ENCODE measurements around the gene TMEM150A.

Gene TMEM150A

GRCh38 chr2:85561280-85562212 lies 41.0 kb downstream of the TMEM150A start, which contains the start of gene GGCX:
GGCX (minus strand) TSS chr2:85561493; CDS start chr2:85561428, 65 bp downstream.
- no peak for TF ChIP-seq CTCF (IDR thresholded peaks at IDR 0.05)

GRCh38 chr2:85560812-85561279 lies 41.7 kb downstream of the TMEM150A start:
- no peak for TF ChIP-seq CTCF (IDR thresholded peaks at IDR 0.05)

- TF ChIP-seq CTCF (IDR thresholded peaks at IDR 0.05), result no peak
Observed at GRCh38 chr2:85558160-85558559, 44.3 kb downstream of the TMEM150A start.

- no peak for TF ChIP-seq CTCF (IDR thresholded peaks at IDR 0.05)
Observed at GRCh38 chr2:85557130-85557529, 45.4 kb downstream of the TMEM150A start.

GRCh38 chr2:85554980-85555612 lies 47.4 kb downstream of the TMEM150A start:
- no peak for TF ChIP-seq CTCF (IDR thresholded peaks at IDR 0.05)

GRCh38 chr2:85553184-85553583 lies 49.3 kb downstream of the TMEM150A start:
- no peak for TF ChIP-seq CTCF (IDR thresholded peaks at IDR 0.05)

- TF ChIP-seq CTCF (IDR thresholded peaks at IDR 0.05), result peak; percentile 80
Observed at GRCh38 chr2:85551698-85552678, 50.5 kb downstream of the TMEM150A start.
